NCI-H510A treated with DMSO at 0.1 percent for 48 hours (cell line): ENCODE results near the gene IL1RAP.
"Not testable (repeated sequence)": the region's sequence is repeated elsewhere in the genome, so short reads cannot be mapped to it uniquely, and the experiment has no call there.

Source experiments
- DNase-seq: peaks from one replicate; lab custom pipeline; 2025; lab: John Stamatoyannopoulos, UW

IL1RAP gene

DNA sequence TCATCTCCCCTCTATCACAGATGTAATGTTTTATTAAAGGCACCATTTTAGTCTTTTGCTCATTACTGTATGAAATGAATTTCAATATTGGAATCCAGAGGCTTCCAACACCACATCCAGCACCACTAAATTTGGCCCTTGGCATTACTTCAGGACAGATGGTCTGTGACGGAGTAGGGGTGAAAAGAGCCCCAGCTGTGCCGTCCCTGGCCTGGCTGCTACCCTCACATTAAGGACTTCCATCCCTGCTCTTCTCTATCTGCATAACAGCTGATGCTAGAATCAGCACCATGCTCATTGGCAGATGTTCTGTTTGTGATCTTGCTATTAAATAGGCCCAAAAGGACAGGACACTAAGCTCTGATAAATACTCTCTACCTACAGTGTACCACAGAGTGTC, 152.9 kb downstream of the IL1RAP start:
- DNase-seq = no peak

DNA sequence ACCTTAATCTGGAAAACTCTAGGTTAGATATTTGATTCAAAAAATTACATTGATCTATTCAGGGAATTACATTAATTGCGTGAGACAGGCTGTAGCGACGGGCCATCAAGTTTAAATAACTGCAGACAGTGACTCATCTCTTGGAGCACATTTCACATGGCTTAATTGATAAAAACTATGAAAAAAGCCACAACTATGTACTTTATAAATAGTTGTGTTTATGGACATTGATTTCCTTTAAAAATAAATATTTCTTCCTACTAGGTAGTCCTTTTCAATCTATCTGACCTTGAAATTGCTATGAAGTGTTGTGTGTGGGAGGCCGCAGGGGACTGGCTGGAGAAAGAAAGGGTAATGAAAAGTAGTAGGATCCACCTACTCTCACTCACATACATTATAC, 157.8 kb downstream of the IL1RAP start:
- DNase-seq = no peak

DNA sequence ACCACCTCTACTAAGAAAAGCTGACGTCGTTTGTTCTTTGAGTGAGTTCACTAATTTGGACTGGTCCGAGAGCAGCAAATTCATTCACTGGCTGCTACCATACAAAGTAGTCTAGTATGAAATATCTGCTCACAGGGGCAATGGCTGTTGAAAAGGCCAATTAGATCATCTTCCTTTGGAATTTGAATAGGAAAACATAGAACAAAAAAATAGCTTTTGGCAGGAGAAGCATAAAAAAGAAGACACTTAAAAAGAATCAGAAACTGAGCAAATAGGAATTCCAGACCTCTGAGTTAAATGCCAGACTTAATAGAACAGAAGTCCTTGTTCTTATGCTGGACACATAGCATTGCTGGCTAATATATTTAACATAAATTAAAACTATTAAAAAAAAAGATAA, 159.3 kb downstream of the IL1RAP start:
- DNase-seq = no peak

DNA sequence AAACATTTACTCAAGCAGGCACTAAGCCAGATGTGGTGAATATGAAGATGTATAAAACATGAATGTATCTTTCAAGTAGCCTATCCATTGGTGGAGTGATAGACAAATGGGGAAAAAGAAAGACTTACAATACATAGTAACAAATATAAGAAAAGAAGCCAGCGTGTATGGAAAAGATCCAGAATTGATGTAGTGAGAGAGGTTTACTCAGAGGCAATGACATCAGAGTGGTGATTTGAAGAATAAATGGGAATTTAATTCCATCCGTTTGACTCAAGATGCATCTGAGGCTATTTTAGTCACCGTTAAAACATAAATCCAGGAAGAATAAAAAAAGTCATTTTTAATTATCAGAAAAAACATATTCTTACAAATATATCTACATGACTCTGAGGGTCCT, 162.6 kb downstream of the IL1RAP start:
- no peak for DNase-seq

DNA sequence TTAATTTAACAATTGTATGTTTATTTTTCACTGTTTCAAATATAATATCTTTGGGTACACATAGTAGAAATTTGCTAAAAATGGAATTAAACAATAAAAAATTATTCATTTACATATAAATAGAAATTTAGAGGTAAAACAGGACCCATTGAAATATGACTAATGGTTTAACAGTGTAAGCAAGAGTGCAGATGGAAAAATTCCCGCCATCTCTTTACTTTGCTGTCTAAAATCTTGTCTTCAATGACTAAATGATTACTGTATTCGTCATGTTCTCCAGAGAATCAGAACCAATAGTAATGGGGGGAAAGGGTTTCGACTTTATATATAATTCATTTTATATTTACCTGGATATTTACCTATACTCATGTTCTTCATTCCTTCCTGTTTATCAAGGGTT, 163.1 kb downstream of the IL1RAP start:
- no peak for DNase-seq

DNA sequence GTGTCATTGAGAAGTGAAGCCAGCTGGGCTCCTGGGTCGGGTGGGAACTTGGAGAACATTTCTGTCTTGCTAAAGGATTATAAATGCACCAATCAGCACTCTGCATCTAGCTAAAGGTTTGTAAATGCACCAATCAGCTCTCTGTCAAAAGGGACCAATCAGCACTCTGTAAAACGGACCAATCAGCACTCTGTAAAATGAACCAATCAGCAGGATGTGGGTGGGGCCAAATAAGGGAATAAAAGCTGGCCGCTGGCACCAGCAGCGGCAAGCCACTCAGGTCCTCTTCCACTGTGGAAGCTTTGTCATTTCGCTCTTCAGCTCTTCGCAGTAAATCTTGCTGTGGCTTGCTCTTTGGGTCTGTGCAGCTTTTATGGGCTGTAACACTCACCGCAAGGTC, 164.0 kb downstream of the IL1RAP start:
- DNase-seq = not testable (repeated sequence)

DNA sequence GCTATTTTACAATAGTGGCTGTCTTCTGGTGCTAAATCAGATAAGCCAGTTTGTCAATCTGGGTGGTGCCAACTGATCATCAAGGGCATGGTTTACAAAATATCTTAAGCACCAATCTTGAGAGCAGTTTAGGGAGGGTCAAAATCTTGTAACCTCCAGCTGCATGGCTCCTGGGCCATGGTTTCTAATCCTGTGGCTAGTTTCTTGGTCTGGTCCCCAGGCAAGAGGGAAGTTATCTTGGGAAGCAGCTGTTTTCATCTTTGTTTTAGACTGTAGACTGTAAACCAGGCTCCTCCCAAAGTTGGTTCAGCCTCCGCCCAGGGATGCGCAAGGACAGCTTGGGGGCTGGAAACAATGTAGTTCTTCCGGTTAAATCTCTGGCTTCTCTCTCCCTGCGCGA, 166.8 kb downstream of the IL1RAP start:
- no peak for DNase-seq

DNA sequence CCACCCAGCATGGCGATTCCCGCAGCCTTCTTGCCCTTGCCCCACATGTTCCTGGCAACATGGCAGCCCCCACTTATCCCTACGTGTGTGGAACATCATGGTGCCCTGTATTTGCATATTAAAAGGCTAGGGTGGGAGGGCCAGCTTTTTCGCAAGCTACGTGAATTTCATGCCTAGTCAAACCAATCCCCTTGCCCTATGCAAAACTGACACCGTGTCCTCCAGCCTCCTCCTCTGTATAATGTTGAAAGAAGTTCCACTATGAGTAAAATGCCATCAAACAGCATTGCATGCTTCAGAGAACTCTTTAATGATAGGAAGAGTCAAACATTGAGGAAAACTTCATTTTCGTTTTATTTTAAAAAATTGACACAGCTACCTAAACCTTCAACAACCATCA, 170.9 kb downstream of the IL1RAP start:
- DNase-seq = no peak

DNA sequence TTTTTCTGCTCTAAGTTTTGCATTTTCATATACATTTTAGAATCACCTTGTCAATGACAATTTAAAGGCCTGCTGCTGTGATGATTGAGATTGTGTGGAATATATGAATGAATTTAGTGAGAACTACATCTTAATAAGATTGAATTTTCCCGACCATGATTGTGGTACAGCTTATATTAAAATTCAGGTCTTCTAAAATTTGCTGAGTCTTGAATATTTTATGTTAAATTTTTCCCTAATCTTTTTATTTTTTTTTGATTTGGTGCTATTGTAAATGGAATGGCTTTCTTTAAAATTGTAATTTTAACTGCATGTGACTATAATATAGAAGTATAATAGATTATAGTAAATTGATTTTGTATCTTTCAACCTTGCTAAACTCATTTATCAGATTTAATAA, 172.1 kb downstream of the IL1RAP start:
- DNase-seq = no peak

DNA sequence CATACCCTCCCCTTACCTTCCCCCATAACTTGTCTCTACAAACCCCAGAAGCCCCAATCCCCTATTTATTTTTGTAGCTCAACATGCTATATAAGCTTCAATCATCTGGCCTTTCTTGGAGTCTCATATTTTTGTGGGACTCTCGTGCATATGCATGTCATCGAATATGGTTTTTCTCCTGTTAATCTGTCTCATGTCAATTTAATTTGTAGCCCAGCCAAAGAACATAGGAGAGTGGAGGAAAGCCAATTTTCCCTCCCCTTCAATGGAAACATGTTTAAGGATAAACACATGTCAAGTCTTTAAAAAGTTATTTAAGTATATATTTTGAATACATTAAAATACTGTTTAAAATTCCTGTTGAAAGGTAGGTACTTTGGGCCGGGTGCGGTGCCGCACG, 176.4 kb downstream of the IL1RAP start:
- no peak for DNase-seq

DNA sequence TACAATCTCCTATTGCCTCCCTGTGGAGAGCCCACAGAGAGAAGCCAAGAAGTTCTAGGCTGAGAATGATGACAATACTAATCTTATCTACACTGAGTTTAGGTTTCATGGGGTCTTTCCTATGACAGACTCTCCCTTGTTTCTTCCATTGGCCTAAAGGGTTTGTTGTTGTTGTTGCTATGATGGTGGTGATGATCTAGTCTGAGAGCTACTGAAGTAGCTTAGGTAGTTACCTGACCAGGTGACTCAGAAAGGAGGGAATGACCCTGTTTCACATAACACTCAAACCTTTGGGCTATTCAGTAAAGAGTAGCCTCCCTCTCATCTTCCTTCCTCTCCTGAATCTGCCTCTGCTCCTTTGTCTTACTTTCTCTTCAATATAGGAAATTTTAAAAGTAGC, 178.4 kb downstream of the IL1RAP start:
- no peak for DNase-seq

DNA sequence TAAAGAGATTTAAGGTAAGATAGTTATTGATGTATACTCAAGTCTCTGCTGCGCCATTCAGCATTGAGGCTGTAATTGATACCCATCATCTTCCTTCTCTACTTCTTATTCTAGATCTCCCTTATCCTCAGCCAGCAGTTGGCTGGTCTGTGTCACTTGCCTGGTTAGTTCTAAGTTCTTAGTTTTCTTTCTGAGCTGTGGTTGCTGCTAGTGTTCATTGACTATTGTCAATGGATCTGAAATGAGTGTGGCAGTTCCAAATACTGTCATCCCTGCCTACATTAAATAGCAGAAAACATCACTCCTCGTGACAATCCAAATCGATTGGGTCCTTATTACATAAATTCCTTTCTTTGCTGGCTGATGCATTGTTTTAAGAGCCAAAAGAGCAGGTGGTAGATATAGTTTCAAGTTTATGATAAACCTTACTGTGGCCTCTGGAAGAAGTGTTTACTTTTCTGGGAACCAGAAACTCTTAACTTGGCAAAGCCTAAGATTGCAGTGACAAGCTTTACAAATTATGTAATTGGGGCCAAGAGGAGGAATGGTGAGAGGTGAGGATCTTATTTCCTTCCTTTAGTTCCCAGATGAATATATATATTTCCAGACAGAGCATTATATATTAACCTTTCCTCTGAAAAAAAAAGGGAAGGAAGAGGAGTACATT, 180.6 kb downstream of the IL1RAP start:
- DNase-seq = peak; percentile 65

DNA sequence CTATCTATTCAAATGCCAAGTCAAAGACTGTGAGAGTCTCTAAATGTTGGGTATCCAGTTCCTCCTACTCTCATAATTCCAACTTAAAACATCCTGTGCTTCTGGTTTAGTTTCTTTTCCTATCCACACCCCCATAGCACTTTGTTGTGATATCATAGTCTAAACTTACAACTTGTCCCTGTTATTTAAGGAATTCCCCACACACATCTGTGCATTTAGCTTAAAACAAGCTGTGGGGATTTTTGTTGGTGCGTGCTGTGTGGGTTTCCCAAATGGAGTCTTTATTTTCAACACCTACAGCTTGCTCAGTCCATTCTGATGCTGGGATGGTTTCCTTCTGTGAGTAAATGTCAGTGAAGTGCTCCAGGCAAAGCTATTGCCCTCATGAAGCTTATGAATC, 181.3 kb downstream of the IL1RAP start:
- no peak for DNase-seq

DNA sequence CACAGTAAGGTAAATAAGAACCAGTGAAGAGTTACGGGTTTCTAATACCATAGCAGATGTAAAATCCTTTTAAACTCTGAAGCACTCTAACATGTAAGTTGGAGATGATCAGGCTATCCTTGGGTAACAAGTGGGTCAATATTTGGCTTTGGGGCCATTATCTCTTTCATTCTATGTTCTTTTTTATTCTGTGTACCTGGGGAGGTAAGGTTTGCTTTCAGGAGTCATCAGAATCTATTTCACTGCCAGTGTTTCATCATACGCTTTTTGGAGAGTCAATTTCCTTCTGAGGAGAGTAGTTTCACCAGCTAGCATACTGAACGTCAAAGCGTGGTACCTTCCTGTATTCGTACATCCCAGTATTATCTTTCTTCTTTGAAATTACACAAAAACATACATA, 182.1 kb downstream of the IL1RAP start:
- DNase-seq = peak; percentile 47

DNA sequence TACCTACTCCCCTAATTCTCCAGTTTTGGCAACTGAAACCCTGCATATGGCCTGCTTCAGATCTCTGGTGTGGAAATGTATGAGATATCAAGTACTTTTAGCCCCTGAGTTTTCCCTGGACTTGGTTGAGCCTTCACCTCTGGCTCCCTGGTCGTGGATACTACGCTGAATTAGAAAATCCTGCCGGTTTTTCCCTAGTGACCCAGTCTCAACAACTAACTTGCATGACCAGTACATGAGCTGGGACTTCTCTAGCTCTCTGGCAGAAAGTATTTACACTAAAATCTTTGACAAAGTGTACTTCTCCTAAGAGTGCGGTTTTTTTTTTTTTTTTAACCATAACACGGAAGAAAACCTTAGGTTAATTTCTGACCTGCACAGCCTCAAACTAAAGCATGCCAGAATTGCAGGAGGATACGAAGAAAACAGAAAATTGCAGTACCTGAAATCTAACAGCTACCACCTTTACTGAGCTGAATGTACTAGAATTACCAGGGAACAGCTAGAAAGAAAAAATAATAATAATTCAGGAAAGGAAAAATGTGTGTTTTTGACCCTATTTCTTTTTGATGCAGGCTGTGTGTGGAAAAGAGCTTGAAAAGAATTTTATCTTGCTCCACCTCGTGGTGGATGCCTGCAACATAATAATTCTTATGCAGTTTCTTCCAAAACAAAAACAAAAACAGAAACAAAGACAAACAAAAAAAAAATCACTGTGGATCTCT, 183.1 kb downstream of the IL1RAP start:
- DNase-seq = no peak

DNA sequence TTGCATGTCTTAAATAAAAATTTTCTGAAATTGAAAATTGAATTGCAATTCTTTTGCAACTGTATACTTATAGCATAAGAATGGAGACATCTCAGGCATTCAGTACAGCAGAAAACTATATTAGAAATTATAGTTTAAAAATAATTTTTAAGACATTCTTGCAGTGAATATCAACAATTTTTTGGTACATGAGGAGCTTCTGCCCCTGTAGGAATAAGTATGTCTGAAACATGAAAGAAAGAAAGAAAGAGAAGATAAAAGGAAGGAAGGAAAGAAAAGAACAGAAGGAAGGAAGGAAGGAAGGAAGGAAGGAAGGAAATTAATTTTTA, 183.6 kb downstream of the IL1RAP start:
- no peak for DNase-seq

DNA sequence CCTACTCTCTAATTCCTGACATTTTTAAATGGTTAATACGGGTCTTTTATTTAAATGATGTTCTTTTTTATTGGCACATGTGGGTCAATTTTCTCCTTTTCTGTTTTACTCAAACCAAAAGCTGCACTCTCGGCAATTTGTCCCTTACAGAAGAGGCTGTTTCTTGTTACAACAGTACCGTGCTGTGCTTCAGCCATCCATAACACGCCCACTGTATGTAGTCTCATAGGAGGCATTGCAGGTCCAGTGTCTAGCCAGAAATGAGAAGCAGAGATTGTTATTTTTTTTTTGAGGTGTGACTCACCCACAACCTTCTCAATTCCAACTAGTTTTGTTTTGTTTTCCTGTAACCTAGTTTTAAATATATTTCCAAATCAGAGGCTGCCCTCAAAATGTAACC, 184.0 kb downstream of the IL1RAP start:
- DNase-seq = no peak

DNA sequence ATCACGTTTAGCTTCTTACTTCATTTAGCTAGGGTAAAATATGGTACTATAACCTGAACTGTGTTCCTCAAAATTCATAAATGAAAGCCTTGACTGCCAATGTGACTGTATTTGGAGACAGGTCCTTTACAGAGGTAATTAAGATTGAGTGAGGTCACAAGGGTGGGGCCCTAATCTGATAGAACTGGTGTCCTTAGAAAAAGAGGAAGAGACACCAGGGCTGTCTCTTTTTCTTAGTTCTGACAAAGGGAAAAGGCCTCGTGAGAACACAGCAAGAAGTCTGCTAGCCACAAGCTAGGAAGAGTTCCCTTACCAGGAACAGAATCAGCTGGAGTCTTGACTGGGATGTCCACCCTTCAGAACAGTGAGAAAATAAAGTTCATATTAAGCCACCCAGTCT, 185.9 kb downstream of the IL1RAP start:
- DNase-seq = no peak

DNA sequence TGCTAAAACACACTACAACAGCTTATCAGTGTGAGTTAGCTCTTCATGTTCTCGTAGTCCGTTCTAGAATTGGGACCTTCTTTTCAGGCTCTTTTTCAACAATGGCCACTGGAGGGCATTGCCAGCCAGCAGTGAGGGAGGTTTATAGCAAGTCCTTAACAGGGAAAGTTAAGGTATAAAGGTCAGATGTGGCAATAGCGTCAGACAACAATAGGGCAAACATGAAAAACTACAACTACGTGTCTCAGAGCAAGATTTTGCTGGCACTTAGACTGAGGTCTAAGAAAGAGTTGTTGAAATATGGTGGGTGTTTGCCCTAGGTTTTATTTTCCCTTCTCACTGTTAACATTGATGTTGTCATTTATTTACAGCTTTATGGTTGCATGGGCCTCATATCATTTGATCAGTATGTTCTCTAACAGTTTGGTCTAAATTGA, 187.2 kb downstream of the IL1RAP start:
- DNase-seq = peak; percentile 67

DNA sequence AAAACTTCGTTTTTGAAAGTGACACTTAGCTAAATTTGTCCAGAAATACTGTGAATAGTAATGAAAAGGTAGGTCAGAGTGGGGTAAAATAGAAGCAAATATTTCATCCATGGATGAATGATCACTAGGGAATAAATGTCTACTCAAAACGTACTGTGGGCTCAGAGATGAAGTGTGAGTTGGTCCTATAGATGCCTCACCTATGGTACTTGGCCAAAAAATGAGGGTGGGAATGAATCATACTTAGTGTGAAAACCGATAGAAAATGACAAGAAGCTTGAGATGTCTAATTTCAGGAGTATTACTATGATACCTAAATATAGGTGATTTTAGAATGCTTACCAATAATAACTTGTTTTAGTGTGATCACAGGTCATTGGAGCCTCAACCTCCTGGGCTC, 192.7 kb downstream of the IL1RAP start:
- no peak for DNase-seq
